ENCODE results near the gene VPS52.

DNA sequence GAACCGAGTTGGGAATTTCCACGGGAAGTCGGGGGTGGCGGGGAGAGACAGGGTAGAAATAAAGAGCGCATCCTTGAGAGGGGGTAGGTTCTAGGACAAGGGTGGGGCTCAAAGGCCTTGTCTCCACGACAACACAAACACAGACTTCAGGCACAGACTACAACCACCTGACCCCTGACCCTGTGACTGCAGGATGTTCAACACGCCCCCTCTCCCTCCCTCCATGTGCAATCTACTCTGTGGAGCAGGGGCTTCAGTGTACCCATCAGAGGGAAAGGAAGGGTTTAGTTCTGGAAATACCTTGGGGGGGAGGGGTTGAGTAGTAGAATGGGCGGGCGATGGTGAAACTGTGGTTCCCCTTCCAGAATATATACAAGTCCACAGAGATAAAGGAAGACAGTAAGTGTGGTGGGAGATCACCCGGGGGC is 42.9 kb upstream of the VPS52 start:
- TF ChIP-seq POLR2A (IDR thresholded peaks at IDR 0.05) = no peak
- TF ChIP-seq, protein P1, sequence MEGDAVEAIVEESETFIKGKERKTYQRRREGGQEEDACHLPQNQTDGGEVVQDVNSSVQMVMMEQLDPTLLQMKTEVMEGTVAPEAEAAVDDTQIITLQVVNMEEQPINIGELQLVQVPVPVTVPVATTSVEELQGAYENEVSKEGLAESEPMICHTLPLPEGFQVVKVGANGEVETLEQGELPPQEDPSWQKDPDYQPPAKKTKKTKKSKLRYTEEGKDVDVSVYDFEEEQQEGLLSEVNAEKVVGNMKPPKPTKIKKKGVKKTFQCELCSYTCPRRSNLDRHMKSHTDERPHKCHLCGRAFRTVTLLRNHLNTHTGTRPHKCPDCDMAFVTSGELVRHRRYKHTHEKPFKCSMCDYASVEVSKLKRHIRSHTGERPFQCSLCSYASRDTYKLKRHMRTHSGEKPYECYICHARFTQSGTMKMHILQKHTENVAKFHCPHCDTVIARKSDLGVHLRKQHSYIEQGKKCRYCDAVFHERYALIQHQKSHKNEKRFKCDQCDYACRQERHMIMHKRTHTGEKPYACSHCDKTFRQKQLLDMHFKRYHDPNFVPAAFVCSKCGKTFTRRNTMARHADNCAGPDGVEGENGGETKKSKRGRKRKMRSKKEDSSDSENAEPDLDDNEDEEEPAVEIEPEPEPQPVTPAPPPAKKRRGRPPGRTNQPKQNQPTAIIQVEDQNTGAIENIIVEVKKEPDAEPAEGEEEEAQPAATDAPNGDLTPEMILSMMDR (IDR thresholded peaks at IDR 0.05) = no peak
